Measurements from ENCODE around the gene MED12.

GRCh38 chrX:71143508-71143907 is 25.1 kb downstream of the MED12 start:
- TF ChIP-seq GATA2 (IDR thresholded peaks at IDR 0.05; ENCODE audit: low read depth, low read length) = no peak
- no peak for TF ChIP-seq GATA3 (IDR thresholded peaks at IDR 0.05; ENCODE audit: low read depth, low read length)
